IPS-18c (cell line): ENCODE results near the gene PON2.

Source experiments
- H3K4me3 ChIP-seq: 2 replicates; pipeline ENCODE4 v1.7.0; 2013; ENCODE audit warnings: low read depth, mild to moderate bottlenecking, low read length, moderate library complexity; ENCODE audit not compliant: insufficient read depth
- H3K9me3 ChIP-seq: one replicate; pipeline ENCODE4 v1.6.1; 2013; ENCODE audit warnings: mild to moderate bottlenecking, low read length, moderate library complexity; ENCODE audit not compliant: control insufficient read depth, insufficient read depth

PON2 gene

GRCh38 chr7:95457947-95458346 is 23.1 kb upstream of the PON2 start:
- Histone ChIP-seq H3K9me3 (peaks cover 5% of the 10 kb centered on the region), H3K4me3 (no peak overlapping the region)

GRCh38 chr7:95454438-95455045 is 19.7 kb upstream of the PON2 start:
- Histone ChIP-seq H3K4me3 (no peak overlapping the region), H3K9me3 (no peaks in the 10 kb centered on the region)

- Histone ChIP-seq H3K4me3 (no peak overlapping the region), H3K9me3 (no peaks in the 10 kb centered on the region)
These were observed 11.8 kb upstream of the PON2 start for GRCh38 chr7:95446618-95447017.

- H3K4me3 ChIP-seq = no peak overlapping the region
- no peaks in the 10 kb centered on the region for H3K9me3 ChIP-seq
These were observed 10.0 kb upstream of the PON2 start for GRCh38 chr7:95444796-95445195.

GRCh38 chr7:95441042-95441823 is 6.4 kb upstream of the PON2 start:
- H3K9me3 ChIP-seq = no peaks in the 10 kb centered on the region

GRCh38 chr7:95440394-95441038 is 5.7 kb upstream of the PON2 start:
- H3K9me3 ChIP-seq = no peaks in the 10 kb centered on the region
- H3K4me3 ChIP-seq = no peak overlapping the region

More at GRCh38 chr7:95441042-95441823, 6.4 kb upstream of the PON2 start:
- H3K4me3 ChIP-seq = no peak overlapping the region

GRCh38 chr7:95436407-95436806 is 1.6 kb upstream of the PON2 start:
- H3K9me3 ChIP-seq = no peaks in the 10 kb centered on the region
- no peak overlapping the region for H3K4me3 ChIP-seq

- peak overlapping the region; percentile 64; the same call in 1 of the 2 replicates for H3K4me3 ChIP-seq
- no peaks in the 10 kb centered on the region for H3K9me3 ChIP-seq
These were observed 573 bp upstream of the PON2 start for GRCh38 chr7:95435422-95435780.

- H3K9me3 ChIP-seq = no peaks in the 10 kb centered on the region
- H3K4me3 ChIP-seq = peak overlapping the region; percentile 64
These were observed 774 bp downstream of the PON2 start for GRCh38 chr7:95433952-95434556.

GRCh38 chr7:95433129-95433528 is 1.7 kb downstream of the PON2 start:
- Histone ChIP-seq H3K4me3 (no peak overlapping the region), H3K9me3 (no peaks in the 10 kb centered on the region)

- Histone ChIP-seq H3K4me3 (no peak overlapping the region), H3K9me3 (no peaks in the 10 kb centered on the region)
These were observed 2.2 kb downstream of the PON2 start for GRCh38 chr7:95432606-95433005.

GRCh38 chr7:95430864-95431263 is 4.0 kb downstream of the PON2 start:
- Histone ChIP-seq H3K9me3 (no peaks in the 10 kb centered on the region), H3K4me3 (no peak overlapping the region)

- no peaks in the 10 kb centered on the region for H3K9me3 ChIP-seq
- H3K4me3 ChIP-seq = no peak overlapping the region
These were observed 5.4 kb downstream of the PON2 start for GRCh38 chr7:95429241-95429990.

- Histone ChIP-seq H3K4me3 (no peak overlapping the region), H3K9me3 (no peaks in the 10 kb centered on the region)
These were observed 6.8 kb downstream of the PON2 start for GRCh38 chr7:95427914-95428516.

GRCh38 chr7:95427166-95427565 is 7.7 kb downstream of the PON2 start:
- Histone ChIP-seq H3K4me3 (no peak overlapping the region), H3K9me3 (no peaks in the 10 kb centered on the region)

- Histone ChIP-seq H3K9me3 (no peaks in the 10 kb centered on the region), H3K4me3 (no peak overlapping the region)
These were observed 9.1 kb downstream of the PON2 start for GRCh38 chr7:95425694-95426093.

- H3K4me3 ChIP-seq = no peak overlapping the region
- no peaks in the 10 kb centered on the region for H3K9me3 ChIP-seq
These were observed 10.1 kb downstream of the PON2 start for GRCh38 chr7:95424716-95425115.
